ENCODE measurements around the gene ERFE. TPM values are rescaled to one million over a fixed set of nuclear protein-coding genes. Genes with fewer than 3 reads are reported as not detected.

The ERFE gene
- total RNA-seq, 4 donors from 2014 or later, result 0.46 to 3.3 (median 1.3) TPM

DNA sequence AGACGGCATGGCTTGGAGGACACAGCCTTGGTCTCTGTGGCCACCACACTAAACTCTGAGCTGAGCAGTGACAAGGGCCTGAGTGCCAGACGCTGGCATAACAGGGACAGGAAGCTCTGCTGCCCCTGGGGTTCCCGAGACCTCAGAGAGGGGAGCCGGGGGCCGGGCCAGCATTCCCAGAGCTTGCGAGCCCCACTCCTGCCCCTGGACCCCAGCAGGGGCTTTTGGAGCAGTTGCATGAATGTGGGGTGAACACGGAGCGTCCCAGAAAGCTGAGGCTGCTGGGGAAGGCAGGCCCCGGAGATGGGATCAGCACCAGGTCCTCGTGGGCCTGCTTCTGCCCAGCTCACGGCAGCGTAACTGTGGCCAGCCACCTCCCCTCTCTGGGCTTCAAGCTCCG is 7.6 kb upstream of the ERFE start:
- intact Hi-C loops (cut with DNase I; ENCODE audit: low total_unique reads) (no loop called here), in situ Hi-C loops (cut with MboI; ENCODE audit: low sequenced_read_pairs in 4 of 4) (no loop called here)
- Histone ChIP-seq H3K9me3 (no peaks in the 10 kb centered on the region), H3K27me3 (no peaks in the 10 kb centered on the region), H3K4me3 (no peak overlapping the region), H3K27ac (peak overlapping the region in 3 of 4 donors; percentile 96 to 100 (median 99)), H3K4me1 (peaks cover 35 to 39% of the 10 kb centered on the region in 2 donors), H3K36me3 (peaks cover 0 to 24% of the 10 kb centered on the region in 2 donors)
- TF ChIP-seq POLR2A (IDR thresholded peaks at IDR 0.05), result no peak
- TF ChIP-seq, protein P1, sequence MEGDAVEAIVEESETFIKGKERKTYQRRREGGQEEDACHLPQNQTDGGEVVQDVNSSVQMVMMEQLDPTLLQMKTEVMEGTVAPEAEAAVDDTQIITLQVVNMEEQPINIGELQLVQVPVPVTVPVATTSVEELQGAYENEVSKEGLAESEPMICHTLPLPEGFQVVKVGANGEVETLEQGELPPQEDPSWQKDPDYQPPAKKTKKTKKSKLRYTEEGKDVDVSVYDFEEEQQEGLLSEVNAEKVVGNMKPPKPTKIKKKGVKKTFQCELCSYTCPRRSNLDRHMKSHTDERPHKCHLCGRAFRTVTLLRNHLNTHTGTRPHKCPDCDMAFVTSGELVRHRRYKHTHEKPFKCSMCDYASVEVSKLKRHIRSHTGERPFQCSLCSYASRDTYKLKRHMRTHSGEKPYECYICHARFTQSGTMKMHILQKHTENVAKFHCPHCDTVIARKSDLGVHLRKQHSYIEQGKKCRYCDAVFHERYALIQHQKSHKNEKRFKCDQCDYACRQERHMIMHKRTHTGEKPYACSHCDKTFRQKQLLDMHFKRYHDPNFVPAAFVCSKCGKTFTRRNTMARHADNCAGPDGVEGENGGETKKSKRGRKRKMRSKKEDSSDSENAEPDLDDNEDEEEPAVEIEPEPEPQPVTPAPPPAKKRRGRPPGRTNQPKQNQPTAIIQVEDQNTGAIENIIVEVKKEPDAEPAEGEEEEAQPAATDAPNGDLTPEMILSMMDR (IDR thresholded peaks at IDR 0.05 in 4 of 5, conservative IDR thresholded peaks at IDR 0.05 in 1 of 5), result no peak
- DNase-seq (no peak), ATAC-seq (no peak)

DNA sequence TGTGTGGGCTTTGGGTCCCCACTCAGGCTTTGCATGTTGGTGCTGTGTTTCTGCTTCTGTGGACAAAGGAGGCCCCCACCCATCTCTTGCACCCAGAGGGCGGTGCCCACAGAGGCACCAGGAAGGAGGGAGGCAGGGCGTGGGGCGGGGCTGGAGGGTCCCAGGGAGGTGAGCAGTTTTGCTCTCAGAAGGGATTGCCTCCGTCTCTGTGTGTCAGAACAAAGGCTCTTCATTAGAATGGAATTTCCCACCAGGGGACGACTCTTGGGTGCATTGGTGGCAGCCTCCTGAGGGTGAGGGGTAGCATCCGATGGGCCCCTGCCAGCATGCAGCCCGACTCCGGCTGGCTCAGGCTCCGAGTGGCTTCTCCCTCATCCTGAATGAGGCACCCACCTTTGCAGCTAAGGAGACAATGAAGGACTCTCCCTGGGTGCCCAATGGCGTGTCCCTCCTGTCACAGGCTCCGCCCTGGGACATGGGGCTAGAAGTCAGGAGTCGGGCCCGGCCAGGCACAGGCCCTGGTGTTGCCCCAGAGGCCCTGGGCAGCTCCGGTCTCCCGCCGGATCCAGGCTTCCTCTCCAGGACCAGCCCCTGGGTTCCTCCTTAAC is 7.0 kb upstream of the ERFE start:
- intact Hi-C loops (cut with DNase I; ENCODE audit: low total_unique reads) (no loop called here), in situ Hi-C loops (cut with MboI; ENCODE audit: low sequenced_read_pairs in 4 of 4) (no loop called here)
- H3K27ac ChIP-seq, result peak overlapping the region in 3 of 4 donors; percentile 96 to 100 (median 99)
- no peak for TF ChIP-seq POLR2A (IDR thresholded peaks at IDR 0.05)
- ATAC-seq, result no peak
- no peaks in the 10 kb centered on the region for H3K9me3 ChIP-seq
- H3K4me3 ChIP-seq, result no peak overlapping the region
- H3K36me3 ChIP-seq, result peaks cover 0 to 19% of the 10 kb centered on the region in 2 donors
- no peak for DNase-seq
- H3K4me1 ChIP-seq, result peaks cover 35 to 39% of the 10 kb centered on the region in 2 donors
- H3K27me3 ChIP-seq, result no peaks in the 10 kb centered on the region

DNA sequence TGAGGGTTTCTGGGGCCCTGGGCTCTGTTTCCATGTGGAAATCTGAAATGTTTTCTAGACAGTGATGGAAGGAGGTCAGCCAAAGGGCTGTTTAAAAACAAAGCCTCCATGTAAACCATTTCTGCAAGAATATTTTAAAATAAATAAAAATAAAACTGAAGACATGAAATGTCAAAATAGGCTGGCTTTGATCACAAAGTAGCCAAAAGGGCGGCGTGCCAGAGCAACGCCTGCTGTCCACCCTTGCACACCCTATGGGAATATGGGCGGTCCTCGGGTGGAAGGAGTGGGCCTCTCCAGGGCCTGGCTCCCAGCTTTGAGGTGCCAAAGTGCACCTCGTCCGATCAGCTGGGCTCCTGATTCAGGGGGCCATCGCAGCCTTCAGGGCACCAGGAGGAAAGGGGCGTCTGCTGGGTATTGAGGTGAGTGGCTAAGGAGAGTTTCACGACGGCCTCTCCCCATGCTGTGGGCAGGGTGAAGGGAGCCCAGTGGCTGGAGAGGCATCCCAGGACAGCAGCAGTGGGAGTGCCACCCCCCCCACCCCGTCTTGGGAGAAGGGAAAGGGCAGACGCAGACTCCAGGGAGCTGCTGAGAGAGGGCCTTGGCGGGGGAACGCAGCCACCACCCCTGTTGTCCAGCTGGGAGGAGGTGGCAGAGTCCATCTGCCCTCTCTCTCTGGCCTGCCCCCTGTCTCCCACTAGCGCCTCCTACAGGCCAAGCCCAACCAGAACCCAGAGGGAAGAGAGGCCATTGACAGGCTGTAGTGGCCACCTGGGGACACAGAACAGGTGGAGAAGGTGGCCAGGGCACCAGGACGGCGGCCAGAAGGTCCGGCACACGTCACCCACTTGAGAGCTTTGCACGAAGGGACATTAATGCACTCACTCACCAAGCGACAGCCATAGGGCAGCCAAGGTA is 5.7 kb upstream of the ERFE start:
- Histone ChIP-seq H3K36me3 (peaks cover 0 to 10% of the 10 kb centered on the region in 2 donors), H3K4me3 (no peak overlapping the region), H3K4me1 (peaks cover 35 to 39% of the 10 kb centered on the region in 2 donors), H3K27ac (peak overlapping the region in 3 of 4 donors; percentile 36 to 100 (median 99)), H3K9me3 (no peaks in the 10 kb centered on the region), H3K27me3 (peaks cover 0 to 3% (median 0%) of the 10 kb centered on the region in 3 donors)
- no peak for DNase-seq
- in situ Hi-C loops (cut with MboI; ENCODE audit: low sequenced_read_pairs in 4 of 4) (no loop called here), intact Hi-C loops (cut with DNase I; ENCODE audit: low total_unique reads) (no loop called here)
- ATAC-seq, result no peak
- TF ChIP-seq, protein P1 (IDR thresholded peaks at IDR 0.05 in 4 of 5, conservative IDR thresholded peaks at IDR 0.05 in 1 of 5), result peak in 3 of 5 experiments; percentile 36 to 54 (median 41)
- no peak for TF ChIP-seq POLR2A (IDR thresholded peaks at IDR 0.05)

DNA sequence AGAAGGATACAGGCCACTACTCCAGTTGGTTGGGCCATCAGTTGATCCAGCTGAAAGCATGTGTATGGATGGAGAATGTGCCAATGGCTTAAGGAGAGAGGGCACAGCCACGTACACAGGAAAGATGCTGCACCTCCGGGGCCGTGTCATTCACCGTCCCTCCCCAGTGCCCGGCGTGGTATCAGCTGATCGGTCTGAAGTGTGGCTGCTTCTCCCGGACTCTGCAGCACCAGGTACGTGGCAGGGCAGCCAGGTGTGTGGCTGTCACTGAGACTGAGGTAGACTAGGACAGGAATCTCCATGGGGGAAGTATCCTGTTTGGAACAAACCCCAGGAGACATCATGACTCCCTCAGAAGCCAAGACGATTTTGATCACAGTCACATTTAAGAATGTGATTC is 4.2 kb upstream of the ERFE start:
- intact Hi-C loops (cut with DNase I; ENCODE audit: low total_unique reads), result no loop called here
- in situ Hi-C loops (cut with MboI; ENCODE audit: low sequenced_read_pairs in 4 of 4), result no loop called here

More for the DNA sequence above, 4.2 kb upstream of the ERFE start:
- DNase-seq (no peak), ATAC-seq (no peak)
- Histone ChIP-seq H3K27ac (peak overlapping the region in 3 of 4 donors; percentile 7 to 100 (median 99)), H3K36me3 (peaks cover 0 to 10% of the 10 kb centered on the region in 2 donors), H3K27me3 (peaks cover 4 to 11% (median 5%) of the 10 kb centered on the region in 3 donors), H3K4me3 (no peak overlapping the region), H3K4me1 (peaks cover 34 to 41% of the 10 kb centered on the region in 2 donors), H3K9me3 (no peaks in the 10 kb centered on the region)
- TF ChIP-seq, protein P1 (IDR thresholded peaks at IDR 0.05 in 4 of 5, conservative IDR thresholded peaks at IDR 0.05 in 1 of 5), result no peak
- TF ChIP-seq POLR2A (IDR thresholded peaks at IDR 0.05), result no peak

Measured in gastrocnemius medialis (tissue), 4 donors.